ENCODE measurements around the gene CBR3. TPM values are rescaled to one million over a fixed set of nuclear protein-coding genes. Genes with fewer than 3 reads are reported as not detected.

Gene CBR3
- total and polyA plus RNA-seq, 2 experiments from 2014 or later: 4.6 to 8.7 TPM

GRCh38 chr21:36127250-36127904, 7.5 kb upstream of the CBR3 start:
- no peak for DNase-seq (ENCODE audit: low spot score)
- no peak overlapping the region for H2AFZ ChIP-seq
- H3K9me2 ChIP-seq (ENCODE audit: insufficient read depth): no peaks in the 10 kb centered on the region
- peaks cover 14% of the 10 kb centered on the region for H3K4me1 ChIP-seq (ENCODE audit: insufficient read depth)
- no peak for ATAC-seq
- Mint-ChIP-seq H3K9me3 (no peaks in the 10 kb centered on the region), H3K4me1 (peaks cover 26% of the 10 kb centered on the region), H3K4me3 (no peak overlapping the region), H3K36me3 (ENCODE audit: low read depth) (no peaks in the 10 kb centered on the region; the same call in 2 of the 3 replicates), H3K27me3 (ENCODE audit: insufficient read depth, low read depth, poor library complexity) (peaks cover 9% of the 10 kb centered on the region), H3K27ac (no peak overlapping the region)
- H3K4me2 ChIP-seq: no peak overlapping the region
- no peak overlapping the region for H3K27ac ChIP-seq (ENCODE audit: low read depth)
- H3K36me3 ChIP-seq (ENCODE audit: insufficient read depth): no peaks in the 10 kb centered on the region
- H4K20me1 ChIP-seq (replicated peaks; ENCODE audit: insufficient read depth): no peaks in the 10 kb centered on the region
- H3K79me2 ChIP-seq (replicated peaks; ENCODE audit: insufficient read depth): no peaks in the 10 kb centered on the region
- H3K27me3 ChIP-seq (ENCODE audit: insufficient read depth): peaks cover 14% of the 10 kb centered on the region
- TF ChIP-seq STAT1 (IDR thresholded peaks at IDR 0.05; ENCODE audit: unreplicated experiment) (no peak), CTCF (conservative IDR thresholded peaks at IDR 0.05; ENCODE audit: low read depth in 2 of 2) (no peak), EZH2phosphoT487 (IDR thresholded peaks at IDR 0.05; ENCODE audit: unreplicated experiment) (no peak), POLR2AphosphoS5 (IDR thresholded peaks at IDR 0.05; ENCODE audit: low read depth) (no peak), REST (IDR thresholded peaks at IDR 0.05; ENCODE audit: unreplicated experiment) (no peak), ZNF331 (CRISPR knock-in tag; IDR thresholded peaks at IDR 0.05; ENCODE audit: low read depth) (no peak), EZH2 (IDR thresholded peaks at IDR 0.05; ENCODE audit: low read depth, unreplicated experiment) (no peak)
- peaks cover 4% of the 10 kb centered on the region; the same call in 1 of the 2 replicates for H3F3A ChIP-seq (replicated peaks; ENCODE audit: low read depth)
- no peak overlapping the region for H3K4me3 ChIP-seq

GRCh38 chr21:36127977-36128376, 6.9 kb upstream of the CBR3 start:
- peak overlapping the region; percentile 94 for H2AFZ ChIP-seq
- no peak overlapping the region for H3K4me3 Mint-ChIP-seq
- no peaks in the 10 kb centered on the region for H3K79me2 ChIP-seq (replicated peaks; ENCODE audit: insufficient read depth)
- H3K36me3 ChIP-seq (ENCODE audit: insufficient read depth): no peaks in the 10 kb centered on the region
- peaks cover 26% of the 10 kb centered on the region for H3K4me1 Mint-ChIP-seq
- H3K36me3 Mint-ChIP-seq (ENCODE audit: low read depth): no peaks in the 10 kb centered on the region; the same call in 2 of the 3 replicates
- H4K20me1 ChIP-seq (replicated peaks; ENCODE audit: insufficient read depth): no peaks in the 10 kb centered on the region
- peaks cover 14% of the 10 kb centered on the region for H3K4me1 ChIP-seq (ENCODE audit: insufficient read depth)
- ATAC-seq (no peak), DNase-seq (ENCODE audit: low spot score) (no peak)
- H3K27me3 ChIP-seq (ENCODE audit: insufficient read depth): peaks cover 17% of the 10 kb centered on the region
- peaks cover 7% of the 10 kb centered on the region; the same call in 1 of the 2 replicates for H3F3A ChIP-seq (replicated peaks; ENCODE audit: low read depth)
- no peaks in the 10 kb centered on the region for H3K9me3 Mint-ChIP-seq
- peaks cover 12% of the 10 kb centered on the region for H3K27me3 Mint-ChIP-seq (ENCODE audit: insufficient read depth, low read depth, poor library complexity)
- no peak overlapping the region for H3K4me3 ChIP-seq
- TF ChIP-seq ZNF331 (CRISPR knock-in tag; IDR thresholded peaks at IDR 0.05; ENCODE audit: low read depth): no peak
- no peak for TF ChIP-seq STAT1 (IDR thresholded peaks at IDR 0.05; ENCODE audit: unreplicated experiment)
- no peak for TF ChIP-seq EZH2 (IDR thresholded peaks at IDR 0.05; ENCODE audit: low read depth, unreplicated experiment)
- no peak overlapping the region for H3K27ac ChIP-seq (ENCODE audit: low read depth)
- no peak overlapping the region for H3K27ac Mint-ChIP-seq
- no peak overlapping the region for H3K4me2 ChIP-seq
- H3K9me2 ChIP-seq (ENCODE audit: insufficient read depth): no peaks in the 10 kb centered on the region

All from GM23338 (cell line).